ENCODE data around the gene BHMT2.

The BHMT2 gene

GRCh38 chr5:79070350-79070667 lies 742 bp downstream of the BHMT2 start:
- Histone ChIP-seq H3K9ac (ENCODE audit: low read depth, low read length) (no peak overlapping the region), H3K4me3 (ENCODE audit: low read depth, low read length) (no peak overlapping the region), H3K4me1 (ENCODE audit: control insufficient read depth, insufficient read depth, low read length) (no peaks in the 10 kb centered on the region)

GRCh38 chr5:79074641-79075040 lies 5.1 kb downstream of the BHMT2 start:
- no peaks in the 10 kb centered on the region for H3K27me3 ChIP-seq (ENCODE audit: control insufficient read depth, insufficient read depth, low read length)

More at GRCh38 chr5:79070350-79070667, 742 bp downstream of the BHMT2 start:
- no peaks in the 10 kb centered on the region for H3K27me3 ChIP-seq (ENCODE audit: control insufficient read depth, insufficient read depth, low read length)
- H3K9me3 ChIP-seq (ENCODE audit: control insufficient read depth, insufficient read depth, low read length) = no peaks in the 10 kb centered on the region; the same call in 1 of the 2 replicates
- no peaks in the 10 kb centered on the region for H3K36me3 ChIP-seq (ENCODE audit: control insufficient read depth, insufficient read depth, low read length)
- no peak overlapping the region for H3K27ac ChIP-seq (ENCODE audit: low read depth, low read length)

DNA sequence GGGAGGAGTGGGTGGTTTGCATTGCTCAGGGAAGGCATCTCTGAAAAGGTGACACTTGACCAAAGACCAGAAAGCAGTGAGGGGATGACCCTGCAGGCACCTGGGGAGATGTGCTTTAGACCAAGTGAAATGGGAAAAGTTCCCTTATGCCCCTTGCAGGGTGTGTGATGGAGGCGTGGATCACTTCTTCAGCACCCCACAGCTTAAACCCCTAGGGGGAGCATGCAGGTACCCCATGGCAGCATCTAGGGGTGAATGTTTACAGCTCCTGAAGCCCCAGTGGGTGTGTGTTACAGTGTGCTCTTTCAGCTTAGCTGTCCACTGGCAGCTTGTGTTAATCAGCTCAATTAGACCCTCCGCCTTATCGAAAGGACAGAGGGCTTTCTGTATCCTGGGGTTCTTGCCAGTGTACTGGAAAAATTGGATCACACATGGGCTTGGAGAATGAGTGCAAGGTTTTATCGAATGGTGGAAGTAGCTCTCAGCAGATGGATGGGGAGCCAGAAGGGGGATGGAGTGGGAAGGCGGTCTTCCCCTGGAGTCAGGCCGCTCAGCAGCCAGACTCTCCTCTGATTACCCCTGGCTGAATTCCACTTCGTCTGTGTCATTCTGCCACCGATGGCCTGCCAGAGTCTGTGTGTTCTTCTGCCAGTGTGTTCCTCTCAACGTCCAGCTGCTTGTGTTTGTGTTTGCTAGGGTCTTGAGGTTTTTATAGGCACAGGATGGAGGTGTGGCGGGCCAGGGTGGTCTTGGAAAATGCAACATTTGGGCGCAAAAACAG lies 6.3 kb downstream of the BHMT2 start:
- Histone ChIP-seq H3K4me3 (ENCODE audit: low read depth, low read length) (no peak overlapping the region), H3K27ac (ENCODE audit: low read depth, low read length) (no peak overlapping the region), H3K9ac (ENCODE audit: low read depth, low read length) (no peak overlapping the region), H3K4me1 (ENCODE audit: control insufficient read depth, insufficient read depth, low read length) (no peaks in the 10 kb centered on the region), H3K27me3 (ENCODE audit: control insufficient read depth, insufficient read depth, low read length) (no peaks in the 10 kb centered on the region), H3K36me3 (ENCODE audit: control insufficient read depth, insufficient read depth, low read length) (no peaks in the 10 kb centered on the region), H3K9me3 (ENCODE audit: control insufficient read depth, insufficient read depth, low read length) (no peaks in the 10 kb centered on the region; the same call in 1 of the 2 replicates)

More at GRCh38 chr5:79074641-79075040, 5.1 kb downstream of the BHMT2 start:
- Histone ChIP-seq H3K36me3 (ENCODE audit: control insufficient read depth, insufficient read depth, low read length) (no peaks in the 10 kb centered on the region), H3K9me3 (ENCODE audit: control insufficient read depth, insufficient read depth, low read length) (no peaks in the 10 kb centered on the region; the same call in 1 of the 2 replicates), H3K4me3 (ENCODE audit: low read depth, low read length) (no peak overlapping the region), H3K4me1 (ENCODE audit: control insufficient read depth, insufficient read depth, low read length) (no peaks in the 10 kb centered on the region), H3K9ac (ENCODE audit: low read depth, low read length) (no peak overlapping the region), H3K27ac (ENCODE audit: low read depth, low read length) (no peak overlapping the region)

DNA sequence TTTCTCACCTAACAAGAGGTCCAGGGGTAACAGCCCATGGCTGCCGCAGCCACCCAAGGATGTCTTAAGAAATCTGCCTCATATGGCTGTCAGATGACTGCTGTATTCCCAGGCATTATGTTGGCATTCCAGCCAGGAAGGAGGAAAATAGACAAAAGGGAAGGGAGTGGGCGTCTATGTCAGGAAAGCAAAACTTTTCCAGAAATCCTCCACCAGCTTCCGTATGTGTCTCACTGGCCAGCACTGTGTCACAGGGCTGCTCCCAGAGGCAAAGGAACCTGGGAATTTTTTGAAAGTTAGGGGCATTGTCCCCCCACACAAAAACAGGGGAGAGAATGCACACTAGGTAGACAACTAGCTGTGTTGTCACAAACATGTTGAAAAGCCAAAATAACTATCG lies 7.3 kb downstream of the BHMT2 start:
- Histone ChIP-seq H3K27ac (ENCODE audit: low read depth, low read length) (no peak overlapping the region), H3K36me3 (ENCODE audit: control insufficient read depth, insufficient read depth, low read length) (no peaks in the 10 kb centered on the region), H3K9ac (ENCODE audit: low read depth, low read length) (no peak overlapping the region), H3K27me3 (ENCODE audit: control insufficient read depth, insufficient read depth, low read length) (no peaks in the 10 kb centered on the region), H3K9me3 (ENCODE audit: control insufficient read depth, insufficient read depth, low read length) (no peaks in the 10 kb centered on the region; the same call in 1 of the 2 replicates), H3K4me1 (ENCODE audit: control insufficient read depth, insufficient read depth, low read length) (no peaks in the 10 kb centered on the region), H3K4me3 (ENCODE audit: low read depth, low read length) (no peak overlapping the region)

DNA sequence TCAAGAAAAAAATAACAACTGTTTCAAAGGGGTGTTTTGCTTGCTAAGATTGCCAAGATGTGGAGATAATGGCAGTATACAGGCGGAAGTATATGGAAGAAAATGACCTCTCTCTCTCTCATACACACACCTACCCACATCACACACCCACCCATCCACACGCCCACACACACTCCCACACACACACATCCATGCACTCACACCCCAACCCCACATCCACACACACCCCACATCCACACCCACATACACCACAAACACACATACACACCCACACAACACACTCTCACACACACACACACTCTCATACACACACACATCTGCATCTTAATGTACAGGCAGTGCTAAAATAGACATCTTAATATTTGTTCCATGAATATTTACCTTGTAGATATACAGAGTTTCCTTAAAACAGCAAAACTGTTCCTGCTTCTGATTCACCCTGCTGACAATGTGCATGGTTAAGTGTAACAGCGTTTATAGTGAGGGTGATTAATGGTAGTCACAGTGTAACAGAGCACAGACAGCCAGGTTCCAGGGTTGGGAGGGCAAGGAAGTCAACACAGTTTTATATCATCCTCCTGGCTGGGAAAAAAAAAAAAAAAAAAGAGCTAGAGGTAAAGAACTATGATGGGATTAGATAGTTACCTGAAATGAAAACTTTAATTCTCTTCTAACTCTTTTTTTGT lies 8.3 kb downstream of the BHMT2 start:
- H3K9me3 ChIP-seq (ENCODE audit: control insufficient read depth, insufficient read depth, low read length) = no peaks in the 10 kb centered on the region; the same call in 1 of the 2 replicates
- H3K9ac ChIP-seq (ENCODE audit: low read depth, low read length) = no peak overlapping the region
- no peaks in the 10 kb centered on the region for H3K36me3 ChIP-seq (ENCODE audit: control insufficient read depth, insufficient read depth, low read length)
- no peaks in the 10 kb centered on the region for H3K4me1 ChIP-seq (ENCODE audit: control insufficient read depth, insufficient read depth, low read length)
- no peaks in the 10 kb centered on the region for H3K27me3 ChIP-seq (ENCODE audit: control insufficient read depth, insufficient read depth, low read length)
- H3K27ac ChIP-seq (ENCODE audit: low read depth, low read length) = no peak overlapping the region
- no peak overlapping the region for H3K4me3 ChIP-seq (ENCODE audit: low read depth, low read length)

DNA sequence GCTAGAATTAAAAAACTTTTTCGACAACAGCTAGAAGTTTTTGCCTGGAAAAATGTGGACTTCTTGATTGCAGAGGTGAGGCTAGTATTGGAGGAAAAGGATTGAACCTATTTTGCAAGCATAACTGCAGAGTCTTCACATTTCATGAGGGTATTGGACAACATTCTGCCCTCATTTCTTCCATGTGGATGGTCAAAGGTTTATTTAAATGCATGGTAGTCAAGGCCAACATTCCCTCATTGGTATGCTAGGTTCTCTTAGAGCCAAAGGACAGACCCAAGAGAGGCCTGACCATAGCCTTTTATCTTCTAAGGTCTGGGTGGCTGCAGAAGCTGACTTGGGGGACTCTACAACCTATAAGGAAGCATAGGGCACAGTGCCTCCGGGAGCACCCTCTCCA lies 11.2 kb downstream of the BHMT2 start:
- H3K9me3 ChIP-seq (ENCODE audit: control insufficient read depth, insufficient read depth, low read length) = no peaks in the 10 kb centered on the region
- no peak overlapping the region for H3K4me3 ChIP-seq (ENCODE audit: low read depth, low read length)
- no peaks in the 10 kb centered on the region for H3K27me3 ChIP-seq (ENCODE audit: control insufficient read depth, insufficient read depth, low read length)
- H3K4me1 ChIP-seq (ENCODE audit: control insufficient read depth, insufficient read depth, low read length) = no peaks in the 10 kb centered on the region
- H3K36me3 ChIP-seq (ENCODE audit: control insufficient read depth, insufficient read depth, low read length) = no peaks in the 10 kb centered on the region
- H3K9ac ChIP-seq (ENCODE audit: low read depth, low read length) = no peak overlapping the region
- H3K27ac ChIP-seq (ENCODE audit: low read depth, low read length) = no peak overlapping the region

GRCh38 chr5:79081779-79082178 lies 12.2 kb downstream of the BHMT2 start:
- H3K36me3 ChIP-seq (ENCODE audit: control insufficient read depth, insufficient read depth, low read length) = no peaks in the 10 kb centered on the region
- H3K9me3 ChIP-seq (ENCODE audit: control insufficient read depth, insufficient read depth, low read length) = no peaks in the 10 kb centered on the region
- no peak overlapping the region for H3K4me3 ChIP-seq (ENCODE audit: low read depth, low read length)
- H3K4me1 ChIP-seq (ENCODE audit: control insufficient read depth, insufficient read depth, low read length) = no peaks in the 10 kb centered on the region
- H3K9ac ChIP-seq (ENCODE audit: low read depth, low read length) = no peak overlapping the region
- H3K27me3 ChIP-seq (ENCODE audit: control insufficient read depth, insufficient read depth, low read length) = no peaks in the 10 kb centered on the region
- no peak overlapping the region for H3K27ac ChIP-seq (ENCODE audit: low read depth, low read length)

DNA sequence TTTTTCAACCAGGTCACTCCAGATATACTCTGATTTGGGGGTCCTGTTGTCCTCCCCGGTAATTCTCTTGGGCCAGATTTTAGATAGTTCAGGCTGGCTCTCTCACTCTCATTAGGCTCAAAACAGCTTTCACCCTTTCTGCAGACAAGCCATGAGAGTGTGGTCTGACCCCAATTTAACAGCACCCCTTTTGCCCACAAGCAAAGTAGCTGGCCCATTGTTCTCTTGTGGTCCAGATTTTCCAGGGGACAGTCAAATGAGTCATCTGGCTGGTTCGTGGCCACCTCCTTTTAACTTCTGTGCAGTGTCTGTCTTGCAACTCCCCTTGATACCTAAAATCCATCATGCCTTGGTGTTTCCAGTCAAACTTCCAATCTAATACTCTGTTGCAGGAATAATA lies 16.5 kb downstream of the BHMT2 start:
- no peak overlapping the region for H3K4me3 ChIP-seq (ENCODE audit: low read depth, low read length)
- no peaks in the 10 kb centered on the region for H3K27me3 ChIP-seq (ENCODE audit: control insufficient read depth, insufficient read depth, low read length)
- no peaks in the 10 kb centered on the region for H3K36me3 ChIP-seq (ENCODE audit: control insufficient read depth, insufficient read depth, low read length)
- no peak overlapping the region for H3K9ac ChIP-seq (ENCODE audit: low read depth, low read length)
- no peak overlapping the region for H3K27ac ChIP-seq (ENCODE audit: low read depth, low read length)
- no peaks in the 10 kb centered on the region for H3K9me3 ChIP-seq (ENCODE audit: control insufficient read depth, insufficient read depth, low read length)
- H3K4me1 ChIP-seq (ENCODE audit: control insufficient read depth, insufficient read depth, low read length) = no peaks in the 10 kb centered on the region

GRCh38 chr5:79088507-79088906 lies 18.9 kb downstream of the BHMT2 start:
- H3K27ac ChIP-seq (ENCODE audit: low read depth, low read length) = no peak overlapping the region
- no peak overlapping the region for H3K9ac ChIP-seq (ENCODE audit: low read depth, low read length)
- no peak overlapping the region for H3K4me3 ChIP-seq (ENCODE audit: low read depth, low read length)
- H3K36me3 ChIP-seq (ENCODE audit: control insufficient read depth, insufficient read depth, low read length) = no peaks in the 10 kb centered on the region
- no peaks in the 10 kb centered on the region for H3K9me3 ChIP-seq (ENCODE audit: control insufficient read depth, insufficient read depth, low read length)
- H3K27me3 ChIP-seq (ENCODE audit: control insufficient read depth, insufficient read depth, low read length) = no peaks in the 10 kb centered on the region
- no peaks in the 10 kb centered on the region for H3K4me1 ChIP-seq (ENCODE audit: control insufficient read depth, insufficient read depth, low read length)

DNA sequence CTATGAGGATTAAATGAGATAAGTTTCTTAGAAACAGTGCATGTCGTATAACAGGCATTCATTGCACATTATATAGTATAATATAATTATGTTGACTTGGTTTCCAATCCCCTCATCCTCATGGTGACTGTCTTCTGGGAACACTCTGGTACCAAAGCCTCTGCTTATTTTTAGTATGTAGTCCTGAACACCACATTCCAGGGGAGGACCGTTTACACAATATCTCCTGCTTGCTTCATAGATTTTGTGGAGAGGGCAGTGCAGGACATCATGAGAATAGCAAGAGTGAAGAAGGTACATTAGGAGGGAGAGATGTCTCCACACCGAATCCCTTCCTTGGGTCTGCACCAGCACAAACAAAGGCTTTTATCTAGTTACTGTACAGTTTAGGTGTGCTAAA lies 21.5 kb downstream of the BHMT2 start:
- Histone ChIP-seq H3K27ac (ENCODE audit: low read depth, low read length) (no peak overlapping the region), H3K4me3 (ENCODE audit: low read depth, low read length) (no peak overlapping the region), H3K9ac (ENCODE audit: low read depth, low read length) (no peak overlapping the region), H3K36me3 (ENCODE audit: control insufficient read depth, insufficient read depth, low read length) (no peaks in the 10 kb centered on the region), H3K27me3 (ENCODE audit: control insufficient read depth, insufficient read depth, low read length) (no peaks in the 10 kb centered on the region), H3K9me3 (ENCODE audit: control insufficient read depth, insufficient read depth, low read length) (no peaks in the 10 kb centered on the region), H3K4me1 (ENCODE audit: control insufficient read depth, insufficient read depth, low read length) (no peaks in the 10 kb centered on the region)

- Histone ChIP-seq H3K27ac (ENCODE audit: low read depth, low read length) (no peak overlapping the region), H3K36me3 (ENCODE audit: control insufficient read depth, insufficient read depth, low read length) (no peaks in the 10 kb centered on the region), H3K9me3 (ENCODE audit: control insufficient read depth, insufficient read depth, low read length) (no peaks in the 10 kb centered on the region), H3K27me3 (ENCODE audit: control insufficient read depth, insufficient read depth, low read length) (no peaks in the 10 kb centered on the region), H3K4me3 (ENCODE audit: low read depth, low read length) (no peak overlapping the region), H3K9ac (ENCODE audit: low read depth, low read length) (no peak overlapping the region), H3K4me1 (ENCODE audit: control insufficient read depth, insufficient read depth, low read length) (no peaks in the 10 kb centered on the region)
Observed at GRCh38 chr5:79093762-79094161, 24.2 kb downstream of the BHMT2 start.
